GM18951 (cell line): ENCODE data around the gene BBS9.
"Not testable (repeated sequence)": the region's sequence is repeated elsewhere in the genome, so short reads cannot be mapped to it uniquely, and the experiment has no call there.

Source experiments
- POLR2A ChIP-seq: IDR thresholded peaks from 4 replicates; pipeline ENCODE4 v1.6.1; 2011; ENCODE audit warnings: mild to moderate bottlenecking; ENCODE audit not compliant: insufficient read length, insufficient read depth; ENCODE audit errors: extremely low read depth
- in situ Hi-C: fragments of 300-500 bp; cut with MboI; formaldehyde crosslinking; loops from one replicate; pipeline ENCODE4 v1.12.0; 2022; ENCODE audit warnings: low sequenced_read_pairs, mixed read lengths, inconsistent platforms; ENCODE audit not compliant: unreplicated experiment

Gene BBS9

DNA sequence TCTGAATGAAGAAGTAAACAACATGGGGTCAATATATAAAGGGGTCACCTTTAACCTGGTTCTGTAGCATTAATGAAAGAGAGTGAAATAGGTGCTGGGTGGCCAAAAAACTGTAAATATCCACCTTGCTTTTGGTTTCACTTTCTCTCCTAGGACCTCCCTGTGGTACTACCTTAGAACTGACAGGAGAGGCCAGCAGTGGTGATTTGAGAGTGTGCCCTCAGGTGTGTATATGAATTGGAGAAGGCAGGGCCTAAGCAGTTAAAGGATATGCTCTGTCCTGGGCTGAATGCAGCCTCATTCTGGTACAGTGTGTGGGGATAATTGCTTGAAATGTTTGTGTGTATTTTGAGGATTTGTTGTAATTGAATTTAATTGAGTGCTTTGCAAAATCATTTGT is 62.0 kb downstream of the BBS9 start:
- in situ Hi-C loops: no loop called here
- no peak for TF ChIP-seq POLR2A

DNA sequence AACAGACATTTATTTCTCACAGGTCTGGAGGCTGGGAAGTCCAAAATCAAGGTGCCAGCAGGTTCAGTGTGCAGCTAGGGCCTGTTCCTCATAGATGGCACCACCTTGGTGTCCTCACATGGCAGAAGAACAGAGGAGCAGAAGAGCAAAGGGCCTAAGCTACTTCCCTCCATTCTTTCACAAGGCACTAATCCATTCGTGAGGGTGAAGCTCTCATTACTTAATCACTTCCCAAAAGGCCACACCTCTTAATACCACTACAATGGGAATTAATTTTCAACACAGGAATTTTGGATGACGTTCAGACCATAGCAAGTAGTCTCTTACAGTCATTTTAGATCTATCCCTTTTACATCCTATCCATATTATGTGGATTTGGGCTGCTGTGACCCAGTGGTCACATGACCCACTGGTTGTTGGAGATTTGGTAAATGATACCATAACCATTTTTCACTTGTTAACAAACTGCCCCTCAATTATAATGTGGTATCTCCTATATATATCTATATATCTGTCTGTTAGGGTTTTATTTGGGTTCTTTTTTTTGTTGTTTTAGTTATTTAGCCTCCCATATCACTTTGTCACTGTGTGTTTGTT is 63.4 kb downstream of the BBS9 start:
- in situ Hi-C loops: no loop called here
- no peak for TF ChIP-seq POLR2A

DNA sequence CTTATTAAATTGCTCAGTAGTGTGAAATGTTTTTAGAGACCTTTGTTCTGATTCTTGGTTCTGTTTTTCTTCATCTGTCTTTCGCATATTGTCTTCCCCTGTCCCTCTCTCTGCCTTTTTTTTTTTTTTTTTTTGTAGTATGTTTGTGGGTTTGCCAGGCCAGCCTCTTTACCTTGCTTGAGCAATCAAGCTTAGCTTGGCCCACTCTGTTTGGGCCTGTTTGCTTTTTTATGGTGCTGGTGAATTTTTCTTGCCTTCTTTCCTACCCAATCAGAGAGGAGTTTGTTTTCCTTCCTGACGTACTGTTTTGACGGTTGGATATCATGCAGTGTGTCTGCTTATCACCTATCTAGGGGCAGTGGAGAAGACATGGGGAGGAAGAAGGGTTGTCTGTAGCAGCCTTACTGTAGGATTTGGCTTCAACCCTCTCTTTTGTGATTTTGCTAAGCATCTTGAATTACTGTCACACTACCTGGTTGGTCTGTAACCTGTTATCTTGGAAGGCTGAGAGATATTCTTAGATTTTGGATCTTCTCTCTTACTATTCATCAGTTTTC is 64.0 kb downstream of the BBS9 start:
- in situ Hi-C loops: no loop called here
- no peak for TF ChIP-seq POLR2A

DNA sequence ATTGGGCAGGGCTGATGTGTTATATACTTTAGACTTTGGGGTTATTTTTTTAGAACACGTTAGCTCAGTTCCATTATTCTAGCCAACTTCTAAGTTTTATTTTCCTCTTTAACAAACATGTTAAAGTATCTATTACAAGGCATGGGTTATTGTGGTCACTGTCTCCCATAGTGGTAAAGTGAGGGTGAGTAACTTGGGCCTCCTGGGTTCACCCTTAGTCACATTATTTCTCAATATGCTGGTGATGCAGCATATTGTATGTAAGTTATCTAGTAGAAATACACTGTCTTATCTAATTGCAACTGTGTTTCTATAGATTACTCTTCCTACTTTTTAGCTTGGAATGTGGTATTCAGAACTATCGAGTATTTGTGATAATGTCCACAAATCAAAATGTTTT is 65.9 kb downstream of the BBS9 start:
- in situ Hi-C loops: no loop called here

DNA sequence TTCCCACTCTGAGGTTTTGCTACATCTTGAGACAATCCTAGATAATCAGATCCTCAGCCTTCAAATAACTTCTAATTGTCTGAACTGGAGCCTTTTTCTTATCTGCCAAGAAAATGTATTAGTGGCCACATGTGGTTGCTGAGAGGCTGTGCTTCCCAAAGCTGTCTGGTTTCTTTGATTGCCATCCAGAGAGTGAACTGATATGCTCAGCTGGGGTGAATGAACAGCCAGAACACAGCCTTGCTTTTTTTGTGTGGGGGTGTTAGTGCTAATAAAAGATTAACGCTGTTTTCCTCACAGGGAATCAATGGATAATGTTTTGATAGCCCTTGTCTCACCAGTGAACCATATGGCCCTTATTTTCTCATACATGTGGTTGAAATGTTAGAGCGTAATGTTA is 66.9 kb downstream of the BBS9 start:
- in situ Hi-C loops: no loop called here
- TF ChIP-seq POLR2A: no peak

More for the DNA sequence above, 65.9 kb downstream of the BBS9 start:
- TF ChIP-seq POLR2A: no peak

DNA sequence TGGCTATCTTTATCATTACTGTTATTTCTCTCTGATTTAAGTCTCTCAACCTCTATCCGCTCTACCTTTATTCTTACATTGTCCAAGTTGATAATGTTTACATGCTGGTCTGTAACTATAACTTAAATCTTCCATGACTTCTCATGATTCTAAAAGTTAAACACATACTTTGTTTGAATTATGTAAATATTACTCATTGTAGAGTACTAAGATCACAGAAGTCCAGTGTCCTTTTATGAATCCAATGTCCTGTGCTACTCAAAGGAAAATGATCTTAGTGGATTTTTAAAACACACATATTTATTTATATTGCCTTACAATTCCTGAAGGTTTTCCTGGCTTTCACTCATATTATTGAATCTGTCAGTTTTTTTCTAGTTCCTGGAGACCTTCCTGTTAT is 70.9 kb downstream of the BBS9 start:
- in situ Hi-C loops: no loop called here
- TF ChIP-seq POLR2A: no peak

DNA sequence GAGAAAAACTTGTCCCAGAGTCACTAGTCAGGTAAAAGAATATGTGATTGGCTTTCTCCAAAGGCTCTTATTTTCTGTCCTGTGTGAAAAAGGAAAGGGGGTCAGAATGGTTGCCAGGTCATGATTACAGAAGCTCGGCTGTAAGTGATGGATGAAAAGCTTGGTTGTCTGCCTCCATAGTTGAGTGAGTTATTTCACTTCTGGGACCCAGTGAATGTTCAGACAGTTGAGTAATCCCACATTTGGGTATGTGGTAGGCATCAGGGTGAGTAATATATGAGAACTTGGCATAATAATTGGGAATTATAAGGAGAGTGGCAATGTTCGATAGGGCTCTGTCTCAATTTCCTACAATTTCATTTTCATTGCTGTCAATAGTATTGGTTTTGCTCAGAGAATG is 72.5 kb downstream of the BBS9 start:
- TF ChIP-seq POLR2A: no peak
- in situ Hi-C loops: no loop called here

DNA sequence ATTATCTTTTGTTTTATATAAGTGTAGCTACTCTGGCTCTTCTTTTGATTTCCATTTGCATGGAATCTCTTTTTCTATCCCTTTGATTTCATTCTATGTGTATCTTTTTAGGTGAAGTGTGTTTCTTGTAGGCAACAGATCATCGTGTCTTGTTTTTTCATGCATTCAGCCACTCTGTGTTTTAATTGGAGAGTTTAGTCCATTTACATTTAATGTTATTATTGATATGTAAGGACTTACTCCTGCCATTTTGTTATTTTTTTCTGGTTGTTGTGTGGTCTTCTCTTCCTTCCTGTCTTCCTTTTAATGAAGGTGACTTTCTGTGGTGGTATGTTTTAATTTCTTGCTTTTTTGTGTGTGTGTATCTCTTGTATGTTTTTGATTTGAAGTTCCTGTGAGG is 81.6 kb downstream of the BBS9 start:
- no peak for TF ChIP-seq POLR2A
- in situ Hi-C loops: no loop called here

DNA sequence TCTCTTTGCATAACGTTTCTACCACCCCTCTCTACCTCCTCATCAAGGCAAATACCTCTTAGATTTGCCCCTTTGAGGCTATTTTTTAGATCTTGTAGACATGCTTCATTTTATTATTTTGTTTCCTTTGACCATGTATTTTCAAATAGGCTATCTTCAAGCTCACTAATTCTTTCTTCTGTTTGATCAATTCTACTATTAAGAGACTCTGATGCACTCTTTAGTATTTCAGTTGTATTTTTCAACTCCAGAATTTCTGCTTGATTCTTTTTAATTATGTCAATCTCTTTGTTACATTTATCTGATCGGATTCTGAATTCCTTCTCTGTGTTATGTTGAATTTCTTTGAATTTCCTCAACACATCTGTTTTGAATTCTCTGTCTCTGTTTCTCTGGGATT is 82.8 kb downstream of the BBS9 start:
- in situ Hi-C loops: no loop called here
- no peak for TF ChIP-seq POLR2A

DNA sequence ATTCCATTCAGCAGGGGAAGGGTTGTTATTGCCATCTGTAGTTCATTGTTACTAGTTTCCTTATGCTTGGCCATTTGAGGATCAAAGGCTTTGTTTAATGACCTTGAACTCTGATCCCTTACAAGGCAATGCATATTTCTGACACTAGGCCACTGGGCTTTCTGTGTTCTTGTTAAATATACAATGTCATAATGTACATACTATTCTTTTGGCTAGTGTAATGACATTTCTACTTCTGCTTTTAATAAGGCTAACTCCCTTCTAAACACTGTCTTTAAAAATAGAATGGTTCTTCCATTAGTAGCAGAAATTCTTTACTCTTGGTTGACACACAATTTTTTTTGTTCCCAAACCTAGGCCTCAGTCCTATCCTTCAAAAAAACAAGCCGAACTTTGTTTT is 86.6 kb downstream of the BBS9 start:
- in situ Hi-C loops: no loop called here
- no peak for TF ChIP-seq POLR2A

DNA sequence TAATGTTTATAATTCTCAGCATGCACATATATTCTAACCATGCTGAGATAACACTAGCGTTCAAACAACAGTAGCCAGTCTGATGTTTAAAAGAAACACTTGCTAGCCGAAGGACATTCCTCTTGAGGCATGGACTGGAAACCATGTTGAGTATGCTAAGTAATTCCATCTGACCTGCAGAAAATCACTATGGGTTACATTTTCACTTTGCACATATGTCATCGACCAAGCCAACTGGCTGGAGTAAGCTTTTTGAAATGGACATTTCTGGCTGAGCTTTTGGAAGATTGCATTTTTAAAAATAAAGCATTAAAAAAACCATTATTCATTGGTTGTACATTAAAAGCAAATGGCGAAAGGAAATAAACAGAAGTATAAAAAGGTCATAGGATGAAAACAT is 88.2 kb downstream of the BBS9 start:
- in situ Hi-C loops: no loop called here
- TF ChIP-seq POLR2A: no peak

DNA sequence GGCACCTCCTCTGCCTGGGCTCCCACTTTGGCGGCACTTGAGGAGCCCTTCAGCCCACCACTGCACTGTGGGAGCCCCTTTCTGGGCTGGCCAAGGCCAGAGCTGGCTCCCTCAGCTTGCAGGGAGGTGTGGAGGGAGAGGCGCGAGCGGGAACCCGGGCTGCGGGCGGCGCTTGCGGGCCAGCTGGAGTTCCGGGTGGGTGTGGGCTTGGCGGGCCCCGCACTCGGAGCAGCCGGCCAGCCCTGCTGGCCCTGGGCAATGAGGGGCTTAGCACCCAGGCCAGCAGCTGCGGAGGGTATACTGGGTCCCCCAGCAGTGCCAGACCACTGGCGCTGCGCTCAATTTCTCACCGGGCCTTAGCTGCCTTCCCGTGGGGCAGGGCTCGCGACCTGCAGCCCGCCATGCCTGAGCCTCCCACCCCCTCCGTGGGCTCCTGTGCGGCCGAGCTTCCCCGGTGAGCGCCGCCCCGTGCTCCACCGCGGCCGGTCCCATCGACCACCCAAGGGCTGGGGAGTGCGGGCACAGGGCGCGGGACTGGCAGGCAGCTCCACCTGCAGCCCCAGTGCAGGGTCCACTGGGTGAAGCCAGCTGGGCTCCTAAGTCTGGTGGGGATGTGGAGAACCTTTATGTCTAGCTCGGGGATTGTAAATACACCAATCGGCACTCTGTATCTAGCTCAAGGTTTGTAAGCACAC is 89.6 kb downstream of the BBS9 start:
- in situ Hi-C loops: not testable (repeated sequence)

DNA sequence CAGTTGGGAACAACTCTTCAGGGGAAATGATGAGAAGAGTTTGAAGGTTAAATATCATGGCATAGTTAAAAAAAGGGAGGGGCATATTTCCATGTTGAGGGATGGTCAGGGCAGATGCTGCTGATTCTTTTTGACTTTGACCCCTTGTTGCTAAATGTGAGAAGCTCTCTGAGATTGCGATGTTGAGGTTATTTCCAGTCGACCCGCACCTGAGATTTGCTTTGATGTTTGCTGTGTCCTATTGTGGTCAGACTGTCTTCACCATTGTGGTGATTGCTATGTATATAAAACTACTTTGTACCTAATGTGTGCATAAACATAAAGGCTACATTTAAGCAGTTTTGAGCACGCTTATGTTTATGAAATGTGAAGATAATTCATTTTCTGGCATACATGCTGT is 90.9 kb downstream of the BBS9 start:
- no peak for TF ChIP-seq POLR2A
- in situ Hi-C loops: no loop called here

DNA sequence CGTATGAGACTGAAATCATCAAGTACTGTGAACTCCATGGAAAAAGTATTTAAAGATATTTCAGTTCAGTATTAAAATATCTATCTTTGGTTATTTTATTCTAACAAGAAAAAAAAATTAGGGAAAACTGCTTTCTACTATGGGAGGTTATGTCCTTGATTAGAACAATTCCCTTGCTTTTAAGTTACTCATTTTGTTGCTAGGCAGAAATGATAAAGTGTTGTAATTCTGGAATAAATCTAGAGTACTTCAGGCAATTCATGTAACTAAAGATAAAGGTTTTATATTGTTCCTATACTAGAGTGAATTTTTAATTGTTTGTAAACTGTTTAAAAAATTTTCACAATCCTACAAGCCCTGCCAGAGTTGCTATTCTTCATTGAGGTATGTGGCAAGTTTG is 92.0 kb downstream of the BBS9 start:
- no peak for TF ChIP-seq POLR2A
- in situ Hi-C loops: no loop called here
